Esophagus muscularis mucosa (tissue), 4 donors: Measurements from ENCODE around the gene PCNX3. TPM values are rescaled to one million over a fixed set of nuclear protein-coding genes. Genes with fewer than 3 reads are reported as not detected.
"Not testable (repeated sequence)": the region's sequence is repeated elsewhere in the genome, so short reads cannot be mapped to it uniquely, and the experiment has no call there.

Source experiments
- DNase-seq: peaks from one replicate; pipeline ENCODE4 v3.0.0-alpha.2; 2017; ENCODE audit errors: extremely low spot score
- H3K27ac ChIP-seq, 4 donors: fragments of 200-600 bp; sonication (generic); replicated peaks in 1 of 4; 1 replicate in 3 of 4; 2 replicates in 1 of 4; pipeline ENCODE4 v1.5.1; 2016 to 2019; ENCODE audit warnings: mild to moderate bottlenecking in 1 of 4
- H3K27me3 ChIP-seq, 4 donors: fragments of 200-600 bp; sonication (generic); one replicate each; pipeline versions ENCODE4 v1.5.1 to v1.6.0; 2016 to 2019
- H3K36me3 ChIP-seq, 4 donors: fragments of 200-600 bp; sonication (generic); one replicate each; pipeline ENCODE4 v1.5.1; 2016 to 2019
- H3K4me1 ChIP-seq, 4 donors: fragments of 200-600 bp; sonication (generic); one replicate each; pipeline ENCODE4 v1.5.1; 2016 to 2019
- H3K4me3 ChIP-seq, 4 donors: fragments of 200-600 bp; sonication (generic); 1 replicate in 2 of 4; 2 replicates in 2 of 4; pipeline ENCODE4 v1.5.1; 2016 to 2019; ENCODE audit warnings: mild to moderate bottlenecking in 4 of 4, moderate library complexity in 1 of 4
- H3K9me3 ChIP-seq, 4 donors: fragments of 200-600 bp; sonication (generic); 1 replicate in 3 of 4; 2 replicates in 1 of 4; pipeline ENCODE4 v1.5.1; 2016 to 2019
- EP300 ChIP-seq: sonication (generic); formaldehyde crosslinking; IDR thresholded peaks from one replicate; pipeline ENCODE4 v1.6.1; 2017; ENCODE audit warnings: antibody characterized with exemption
- POLR2A ChIP-seq: fragments of 450-650 bp; IDR thresholded peaks from one replicate; pipeline ENCODE4 v1.6.1; 2017; ENCODE audit warnings: antibody characterized with exemption, moderate library complexity, mild to moderate bottlenecking, low read depth
- POLR2AphosphoS5 ChIP-seq, 2 donors: sonication (generic); formaldehyde crosslinking; IDR thresholded peaks; one replicate each; pipeline ENCODE4 v1.6.1; 2017; ENCODE audit warnings: antibody characterized with exemption in 2 of 2
- WGBS: methylation state at CpG from one replicate; pipeline ENCODE4 v1.1.5; 2018; 5-methylcytosine and 5-hydroxymethylcytosine counted together
- intact Hi-C: fragments of 100-400 bp; cut with DNase I; formaldehyde crosslinking; loops from one replicate; pipeline ENCODE4 v1.15.1; 2023
- total RNA-seq, 4 donors: library from RNA; depleted of rRNA; stranded (reverse); fragments of >200 nt; gene quantifications; one replicate each; pipeline versions ENCODE4 v1.1.0 to v1.2.1, GENCODE V29; 2016
- TF ChIP-seq, protein P1 (sequence below), 3 experiments: fragments of 200-600 bp in 2 of 3; fragments of 450-650 bp in 1 of 3; sonication (generic) in 2 of 3; IDR thresholded peaks; one replicate each; pipeline ENCODE4 v1.5.1; 2017 to 2019; ENCODE audit warnings: antibody characterized with exemption in 3 of 3, mild to moderate bottlenecking in 2 of 3, moderate library complexity in 1 of 3

The PCNX3 gene
- total RNA-seq, 4 donors from 2014 or later = 21.4 to 43.1 (median 27.1) TPM

DNA sequence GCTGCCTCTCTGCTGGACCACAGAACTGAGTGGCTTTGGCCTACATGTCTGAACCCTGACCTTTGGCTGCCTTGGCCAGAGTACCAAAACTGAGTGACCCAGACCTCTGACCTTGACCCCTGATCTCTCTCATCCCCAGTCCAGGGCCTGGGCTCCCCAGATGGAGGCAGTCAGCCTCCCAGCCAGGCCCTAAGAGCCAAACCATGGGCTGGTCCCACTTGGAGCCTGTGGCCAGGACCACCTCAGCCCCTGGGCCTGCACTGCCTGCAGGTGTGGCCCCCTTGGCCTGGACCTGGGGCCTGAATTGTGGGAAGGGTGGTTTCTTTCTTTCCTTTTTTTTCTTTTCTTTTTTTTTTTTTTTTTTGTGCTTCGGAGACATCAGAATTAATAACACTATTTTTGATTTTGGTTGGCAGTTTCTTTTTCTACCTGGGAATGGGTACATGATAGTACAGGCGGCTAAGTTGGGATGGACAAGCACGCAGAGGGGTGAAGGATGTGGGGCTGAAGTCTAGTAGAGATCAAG, 21.5 kb downstream of the PCNX3 start:
- intact Hi-C loops = no loop called here
- no peak for TF ChIP-seq POLR2AphosphoS5 (IDR thresholded peaks at IDR 0.05)
- TF ChIP-seq POLR2A = no peak
- TF ChIP-seq EP300 = no peak
- TF ChIP-seq, protein P1, sequence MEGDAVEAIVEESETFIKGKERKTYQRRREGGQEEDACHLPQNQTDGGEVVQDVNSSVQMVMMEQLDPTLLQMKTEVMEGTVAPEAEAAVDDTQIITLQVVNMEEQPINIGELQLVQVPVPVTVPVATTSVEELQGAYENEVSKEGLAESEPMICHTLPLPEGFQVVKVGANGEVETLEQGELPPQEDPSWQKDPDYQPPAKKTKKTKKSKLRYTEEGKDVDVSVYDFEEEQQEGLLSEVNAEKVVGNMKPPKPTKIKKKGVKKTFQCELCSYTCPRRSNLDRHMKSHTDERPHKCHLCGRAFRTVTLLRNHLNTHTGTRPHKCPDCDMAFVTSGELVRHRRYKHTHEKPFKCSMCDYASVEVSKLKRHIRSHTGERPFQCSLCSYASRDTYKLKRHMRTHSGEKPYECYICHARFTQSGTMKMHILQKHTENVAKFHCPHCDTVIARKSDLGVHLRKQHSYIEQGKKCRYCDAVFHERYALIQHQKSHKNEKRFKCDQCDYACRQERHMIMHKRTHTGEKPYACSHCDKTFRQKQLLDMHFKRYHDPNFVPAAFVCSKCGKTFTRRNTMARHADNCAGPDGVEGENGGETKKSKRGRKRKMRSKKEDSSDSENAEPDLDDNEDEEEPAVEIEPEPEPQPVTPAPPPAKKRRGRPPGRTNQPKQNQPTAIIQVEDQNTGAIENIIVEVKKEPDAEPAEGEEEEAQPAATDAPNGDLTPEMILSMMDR (IDR thresholded peaks at IDR 0.05) = no peak
- peaks cover 42 to 59% (median 51%) of the 10 kb centered on the region in 4 donors for H3K4me1 ChIP-seq
- peak overlapping the region; percentile 83 to 93 (median 88) for H3K27ac ChIP-seq
- no peak for DNase-seq
- no peak overlapping the region for H3K4me3 ChIP-seq
- peaks cover 36 to 67% (median 64%) of the 10 kb centered on the region in 4 donors for H3K36me3 ChIP-seq
- H3K9me3 ChIP-seq = no peaks in the 10 kb centered on the region
- H3K27me3 ChIP-seq = no peaks in the 10 kb centered on the region
- 88% methylated on average over 3 of the region's 3 CpGs for WGBS

DNA sequence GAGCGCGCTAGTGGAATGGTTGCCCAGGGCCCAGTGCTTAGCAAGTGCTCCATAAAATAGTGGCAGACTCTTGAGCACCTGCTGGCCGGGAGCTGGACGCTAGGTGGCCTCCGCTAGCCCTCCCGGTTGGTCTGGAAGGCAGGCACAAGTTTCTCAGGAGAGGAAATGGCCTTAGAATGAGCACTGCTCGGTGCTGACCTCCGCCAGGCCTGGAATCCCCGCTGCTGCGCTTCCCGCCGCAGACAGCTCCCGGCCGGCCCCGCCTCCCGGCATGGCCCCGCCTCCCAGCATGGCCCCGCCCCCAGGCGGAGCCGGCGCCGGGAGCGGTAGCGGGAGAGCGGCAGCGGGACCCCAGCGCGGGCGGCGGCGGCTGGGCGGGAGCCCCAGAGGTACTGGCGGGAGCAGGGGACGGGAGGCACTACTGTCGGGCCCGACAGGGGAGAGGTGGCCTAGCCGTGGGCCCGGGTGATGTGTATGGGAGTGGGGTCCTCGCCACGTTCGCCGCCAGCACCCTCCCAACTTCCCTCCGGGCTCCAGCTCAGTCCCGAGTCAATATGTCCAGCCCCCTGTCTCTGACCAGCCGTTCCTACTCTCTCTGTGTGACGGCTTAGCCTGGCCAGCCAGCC, 22.3 kb downstream of the PCNX3 start, which contains the start of gene SIPA1:
SIPA1 (plus strand) TSS at position 308 of the 626 bp plus-strand sequence. CDS start 2,821 bp downstream, outside the sequence.
- H3K27me3 ChIP-seq = no peaks in the 10 kb centered on the region
- 3% methylated on average over 42 of the region's 46 CpGs for WGBS
- H3K9me3 ChIP-seq = no peaks in the 10 kb centered on the region
- intact Hi-C loops = no loop called here
- no peak for DNase-seq
- TF ChIP-seq, protein P1 (IDR thresholded peaks at IDR 0.05) = peak; percentile 15 to 49 (median 42)
- TF ChIP-seq POLR2A = no peak
- TF ChIP-seq POLR2AphosphoS5 (IDR thresholded peaks at IDR 0.05) = peak; percentile 76 to 77
- H3K27ac ChIP-seq = peak within 1 kb of the TSS; percentile 83 to 93 (median 88)
- peaks cover 42 to 65% (median 55%) of the 10 kb centered on the region in 4 donors for H3K4me1 ChIP-seq
- peaks cover 34 to 67% (median 64%) of the 10 kb centered on the region in 4 donors for H3K36me3 ChIP-seq
- H3K4me3 ChIP-seq = peak within 1 kb of the TSS; percentile 79 to 87 (median 84)

DNA sequence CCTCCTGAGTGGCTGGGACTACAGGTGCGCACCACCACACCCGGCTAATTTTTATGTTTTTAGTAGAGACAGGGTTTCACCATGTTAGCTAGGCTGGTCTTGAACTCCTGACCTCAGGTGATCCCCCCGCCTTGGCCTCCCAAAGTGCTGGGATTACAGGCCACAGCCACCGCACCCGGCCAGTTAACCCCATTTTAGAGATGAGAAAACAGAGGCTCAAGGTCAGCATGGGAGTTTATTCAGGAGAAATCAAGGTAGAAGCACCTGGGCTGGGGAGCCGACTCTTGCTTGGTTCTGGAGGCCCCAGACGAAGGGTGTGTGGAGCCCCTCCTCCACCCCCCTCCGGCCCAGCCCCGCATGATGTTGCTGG, 23.6 kb downstream of the PCNX3 start:
- Histone ChIP-seq H3K36me3 (peaks cover 27 to 67% (median 63%) of the 10 kb centered on the region in 4 donors), H3K4me1 (peaks cover 42 to 65% (median 59%) of the 10 kb centered on the region in 4 donors), H3K4me3 (peak overlapping the region; percentile 79 to 87 (median 84)), H3K27ac (peak overlapping the region; percentile 83 to 93 (median 88))
- 92% methylated on average over 8 of the region's 9 CpGs for WGBS
- H3K27me3 ChIP-seq, H3K9me3 ChIP-seq, DNase-seq, intact Hi-C loops: not testable (repeated sequence)

DNA sequence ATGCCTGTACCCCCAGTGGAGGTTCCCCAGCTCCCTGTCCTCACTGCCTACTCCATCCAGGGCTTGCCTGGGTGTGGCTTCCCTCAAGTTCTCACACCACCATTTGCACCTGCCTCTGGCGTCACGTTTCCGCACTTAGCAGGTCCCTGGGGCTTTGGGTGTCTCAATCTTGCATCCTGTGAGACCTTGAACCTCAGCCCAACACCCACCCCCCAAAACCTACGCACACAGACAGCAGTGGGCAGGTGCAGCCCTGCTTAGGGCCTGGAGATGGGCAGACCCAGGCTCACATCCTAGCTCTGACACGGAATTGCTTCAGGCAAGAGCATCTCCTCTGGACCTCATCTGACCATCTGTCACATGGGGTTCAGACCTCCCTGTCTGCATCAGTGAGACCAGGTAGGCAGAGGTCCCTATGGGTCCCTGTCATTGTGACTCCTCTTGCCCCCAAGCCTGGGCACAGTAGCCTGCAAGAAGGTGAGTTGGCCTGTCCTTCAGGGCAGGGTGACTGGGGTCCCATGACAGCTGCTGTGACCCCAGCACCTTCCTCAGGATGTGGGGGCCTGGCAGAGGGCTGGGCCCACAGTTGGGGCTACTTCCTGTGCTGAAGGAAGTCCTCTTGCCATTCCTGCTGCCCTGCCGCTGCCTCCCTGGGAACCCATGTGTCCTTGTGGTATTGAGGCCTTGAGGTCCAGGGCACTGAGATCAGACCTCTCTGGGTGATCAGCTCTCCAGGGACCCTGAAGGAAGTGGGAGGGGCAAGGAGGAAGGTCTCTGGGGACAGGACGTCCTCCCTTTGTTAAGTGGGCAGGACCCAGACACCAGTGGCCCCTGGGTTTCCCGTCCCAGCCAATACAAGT, 24.3 kb downstream of the PCNX3 start:
- WGBS = 67% methylated on average over 6 of the region's 8 CpGs
- H3K27me3 ChIP-seq = no peaks in the 10 kb centered on the region
- intact Hi-C loops = no loop called here

More for the DNA sequence above, 24.3 kb downstream of the PCNX3 start:
- TF ChIP-seq POLR2A (no peak), EP300 (no peak), POLR2AphosphoS5 (IDR thresholded peaks at IDR 0.05) (no peak)
- TF ChIP-seq, protein P1 (IDR thresholded peaks at IDR 0.05) = no peak
- Histone ChIP-seq H3K36me3 (peaks cover 20 to 67% (median 63%) of the 10 kb centered on the region in 4 donors), H3K9me3 (no peaks in the 10 kb centered on the region), H3K27ac (peak overlapping the region; percentile 83 to 93 (median 88)), H3K4me1 (peaks cover 42 to 65% (median 60%) of the 10 kb centered on the region in 4 donors), H3K4me3 (peak overlapping the region; percentile 11 to 87 (median 58))
- no peak for DNase-seq
